Cardiac fibroblast (primary cell): ENCODE results near the gene IMPG1.

Experiments used
- DNase-seq, 2 donors: peaks; one replicate each; pipeline versions ENCODE4 v3.0.0 to v3.0.0-alpha.2; 2010; ENCODE audit warnings: low read depth in 2 of 2
- H3K4me3 ChIP-seq, 2 donors: replicated peaks in 1 of 2; 1 replicate in 1 of 2; 2 replicates in 1 of 2; pipeline ENCODE4 v1.5.1; 2011; ENCODE audit warnings: low read depth in 2 of 2, low read length in 2 of 2, mild to moderate bottlenecking in 2 of 2, moderate library complexity in 1 of 2
- CTCF ChIP-seq: IDR thresholded peaks from one replicate; pipeline ENCODE4 v1.5.1; 2011; ENCODE audit warnings: low read depth, mild to moderate bottlenecking, low read length, inconsistent platforms

Gene IMPG1

GRCh38 chr6:75993236-75994162 is 79.0 kb downstream of the IMPG1 start:
- DNase-seq = no peak
- H3K4me3 ChIP-seq = no peak overlapping the region
- no peak for TF ChIP-seq CTCF

- no peak for DNase-seq
- no peak overlapping the region for H3K4me3 ChIP-seq
- TF ChIP-seq CTCF = no peak
These were observed 80.5 kb downstream of the IMPG1 start for GRCh38 chr6:75991941-75992340.

GRCh38 chr6:75986935-75987334 is 85.5 kb downstream of the IMPG1 start:
- DNase-seq = no peak
- H3K4me3 ChIP-seq = no peak overlapping the region
- no peak for TF ChIP-seq CTCF

GRCh38 chr6:75975904-75976303 is 96.6 kb downstream of the IMPG1 start:
- no peak for DNase-seq
- no peak overlapping the region for H3K4me3 ChIP-seq
- TF ChIP-seq CTCF = no peak

- DNase-seq = no peak
- no peak for TF ChIP-seq CTCF
- H3K4me3 ChIP-seq = no peak overlapping the region
These were observed 102.4 kb downstream of the IMPG1 start for GRCh38 chr6:75970093-75970492.

GRCh38 chr6:75968143-75968542 is 104.3 kb downstream of the IMPG1 start:
- DNase-seq = no peak
- no peak for TF ChIP-seq CTCF
- no peak overlapping the region for H3K4me3 ChIP-seq
